HFF-Myc (cell line): ENCODE data around the gene FAM83F.

Experiments
- DNase-seq: peaks from one replicate; pipeline ENCODE4 v3.0.0-alpha.2; 2011; ENCODE audit warnings: low read depth; ENCODE audit errors: extremely low read depth
- H3K4me3 ChIP-seq: replicated peaks from 2 replicates; pipeline ENCODE4 v1.5.1; 2011; ENCODE audit warnings: low read depth, mild to moderate bottlenecking, control low read depth, low read length
- TF ChIP-seq, protein P1 (sequence below): IDR thresholded peaks from 2 replicates; pipeline ENCODE4 v1.5.1; 2012; ENCODE audit warnings: mild to moderate bottlenecking, low read depth, low read length, control low read depth; ENCODE audit errors: missing control alignments

FAM83F gene

DNA sequence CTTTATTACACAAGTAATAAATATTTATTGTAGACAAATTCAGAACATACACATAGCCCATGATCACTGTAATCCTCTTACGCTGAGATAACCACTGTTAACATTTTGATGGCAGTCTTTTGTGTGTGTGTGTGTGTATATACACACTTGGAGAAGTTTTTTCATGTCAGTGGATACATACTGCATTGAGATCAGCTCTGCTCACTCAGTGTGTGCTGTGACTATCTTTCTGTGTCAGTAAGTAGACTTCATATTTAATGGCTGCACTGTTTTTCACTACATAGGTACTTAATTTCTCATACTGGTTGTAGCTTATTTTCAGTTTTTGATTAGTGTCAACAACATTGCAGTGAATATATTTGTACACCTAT, 82.9 kb downstream of the FAM83F start:
- TF ChIP-seq, protein P1, sequence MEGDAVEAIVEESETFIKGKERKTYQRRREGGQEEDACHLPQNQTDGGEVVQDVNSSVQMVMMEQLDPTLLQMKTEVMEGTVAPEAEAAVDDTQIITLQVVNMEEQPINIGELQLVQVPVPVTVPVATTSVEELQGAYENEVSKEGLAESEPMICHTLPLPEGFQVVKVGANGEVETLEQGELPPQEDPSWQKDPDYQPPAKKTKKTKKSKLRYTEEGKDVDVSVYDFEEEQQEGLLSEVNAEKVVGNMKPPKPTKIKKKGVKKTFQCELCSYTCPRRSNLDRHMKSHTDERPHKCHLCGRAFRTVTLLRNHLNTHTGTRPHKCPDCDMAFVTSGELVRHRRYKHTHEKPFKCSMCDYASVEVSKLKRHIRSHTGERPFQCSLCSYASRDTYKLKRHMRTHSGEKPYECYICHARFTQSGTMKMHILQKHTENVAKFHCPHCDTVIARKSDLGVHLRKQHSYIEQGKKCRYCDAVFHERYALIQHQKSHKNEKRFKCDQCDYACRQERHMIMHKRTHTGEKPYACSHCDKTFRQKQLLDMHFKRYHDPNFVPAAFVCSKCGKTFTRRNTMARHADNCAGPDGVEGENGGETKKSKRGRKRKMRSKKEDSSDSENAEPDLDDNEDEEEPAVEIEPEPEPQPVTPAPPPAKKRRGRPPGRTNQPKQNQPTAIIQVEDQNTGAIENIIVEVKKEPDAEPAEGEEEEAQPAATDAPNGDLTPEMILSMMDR = no peak
- no peak overlapping the region for H3K4me3 ChIP-seq
- no peak for DNase-seq

DNA sequence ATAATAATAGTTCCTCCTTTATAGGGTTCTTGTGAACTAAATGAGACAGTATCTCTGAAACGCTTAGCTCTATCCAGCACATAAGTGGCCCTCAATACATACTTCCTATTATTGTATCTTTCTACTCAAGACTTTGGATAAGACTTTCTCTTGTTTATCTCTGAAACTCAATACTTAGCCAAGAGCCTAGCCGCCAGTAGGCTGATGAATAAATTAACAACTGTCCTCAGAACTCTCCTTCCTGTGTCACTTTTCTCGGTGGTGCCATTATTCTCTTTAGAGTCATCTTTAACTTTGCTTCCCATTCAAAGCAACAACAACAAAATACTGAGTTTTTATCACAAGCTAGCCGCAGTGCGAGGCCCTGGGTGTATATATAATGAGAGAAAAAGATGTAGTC, 86.9 kb downstream of the FAM83F start:
- H3K4me3 ChIP-seq = no peak overlapping the region
- no peak for DNase-seq
- TF ChIP-seq, protein P1 = no peak

DNA sequence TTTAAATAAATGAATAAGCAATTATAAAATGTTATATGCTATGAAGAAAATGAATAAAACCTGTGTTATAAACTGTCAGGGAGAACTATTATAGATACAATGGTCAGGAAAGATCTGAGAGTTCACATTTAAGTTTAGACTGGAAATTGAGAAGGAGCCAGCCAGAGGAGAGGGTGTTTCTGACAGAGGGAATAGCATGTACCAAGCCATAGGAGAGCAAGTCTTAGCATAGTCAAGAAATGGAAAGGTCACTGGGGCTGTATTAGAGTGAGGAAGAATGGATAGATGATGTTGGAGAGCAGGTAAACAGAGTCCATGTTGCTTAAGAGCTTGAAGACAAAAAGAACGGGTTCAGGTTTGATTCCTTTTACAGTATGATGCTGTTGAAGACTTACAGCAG, 87.4 kb downstream of the FAM83F start:
- H3K4me3 ChIP-seq = no peak overlapping the region
- TF ChIP-seq, protein P1 = no peak
- DNase-seq = no peak

DNA sequence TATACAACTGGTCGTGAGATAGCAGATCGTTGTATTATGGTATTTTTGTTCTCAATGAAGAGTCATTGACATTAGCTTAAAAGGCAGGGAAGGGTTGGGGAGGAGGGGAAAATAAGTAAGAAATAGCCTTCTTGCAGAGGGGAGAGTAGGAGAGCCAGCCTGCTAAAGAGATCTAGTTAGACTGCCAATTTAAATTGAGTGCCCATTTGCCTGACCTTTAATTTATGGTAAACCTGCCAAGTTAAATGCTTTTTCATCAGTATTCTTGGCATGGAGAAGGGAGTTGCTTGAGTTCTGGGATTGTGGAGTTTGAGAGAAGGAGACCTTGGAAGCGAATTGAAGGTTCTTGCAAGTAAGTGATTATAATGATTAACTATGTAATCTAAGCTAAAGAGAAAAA, 89.0 kb downstream of the FAM83F start:
- TF ChIP-seq, protein P1 = no peak
- H3K4me3 ChIP-seq = no peak overlapping the region
- no peak for DNase-seq

DNA sequence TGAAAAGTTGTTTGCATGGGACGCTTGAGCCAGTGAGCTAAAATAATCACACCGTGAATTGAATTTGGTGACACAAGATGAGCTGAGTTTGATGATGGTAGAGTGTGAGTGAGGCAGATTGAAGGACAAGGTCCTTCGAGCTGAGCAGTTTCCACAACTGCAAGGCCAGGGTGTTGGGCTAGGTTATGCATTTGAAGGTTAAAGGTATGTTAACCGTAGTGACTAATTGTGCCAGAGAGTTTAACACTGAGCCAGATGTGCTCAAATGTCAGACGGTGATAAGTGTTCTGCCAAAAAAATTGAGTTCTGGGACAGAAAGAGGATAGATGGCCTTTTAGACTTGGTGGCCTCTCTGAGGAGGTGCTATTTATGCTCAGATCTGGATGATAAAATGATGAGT, 89.5 kb downstream of the FAM83F start:
- no peak for DNase-seq
- TF ChIP-seq, protein P1 = no peak
- H3K4me3 ChIP-seq = no peak overlapping the region

DNA sequence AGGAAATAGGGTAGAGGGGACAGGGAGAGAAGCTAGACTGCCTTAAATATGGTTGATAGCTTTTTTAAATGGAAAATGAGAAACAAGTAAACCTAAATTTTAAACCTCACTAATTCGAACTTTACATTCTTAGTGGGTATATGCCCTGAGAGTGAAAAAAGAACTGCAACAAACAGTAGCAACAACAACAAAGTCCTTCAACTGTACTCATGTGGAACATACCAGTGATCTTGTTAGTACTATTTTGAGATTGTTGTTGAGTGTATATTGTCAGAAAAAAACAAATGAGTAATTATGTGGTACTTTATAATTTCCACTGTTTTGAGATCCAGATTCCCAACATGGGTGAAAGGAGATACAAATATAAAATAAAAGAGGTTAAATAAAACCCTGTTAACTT, 94.1 kb downstream of the FAM83F start:
- DNase-seq = no peak
- no peak overlapping the region for H3K4me3 ChIP-seq

More for the DNA sequence above, 94.1 kb downstream of the FAM83F start:
- TF ChIP-seq, protein P1 = no peak
